ENCODE measurements around the gene OPTC.

- TF ChIP-seq POLR2A (IDR thresholded peaks at IDR 0.05; ENCODE audit: borderline replicate concordance, extremely low read depth, insufficient read depth, insufficient read length) = no peak
- TF ChIP-seq CTCF (IDR thresholded peaks at IDR 0.05 in 2 of 3, conservative IDR thresholded peaks at IDR 0.05 in 1 of 3; ENCODE audit: borderline replicate concordance in 1 of 3, insufficient read depth in 1 of 3, low read depth in 2 of 3, low read length in 2 of 3) = no peak
- no peak for TF ChIP-seq CBX3 (IDR thresholded peaks at IDR 0.05; ENCODE audit: low read depth)
- no peak for TF ChIP-seq POLR2AphosphoS5 (IDR thresholded peaks at IDR 0.05; ENCODE audit: low read depth, low read length)
- TF ChIP-seq ELF1 (IDR thresholded peaks at IDR 0.05; ENCODE audit: borderline replicate concordance, low read depth) = no peak
- no peak for TF ChIP-seq REST (IDR thresholded peaks at IDR 0.05; ENCODE audit: low read depth)
- no peak for TF ChIP-seq YY1 (IDR thresholded peaks at IDR 0.05; ENCODE audit: extremely low read depth, insufficient replicate concordance, low read depth, low read length)
Measured at GRCh38 chr1:203453016-203453415, 40.9 kb upstream of the OPTC start.
